Stomach (tissue), 4 donors: Measurements from ENCODE around the gene REXO4.
A peak's percentile ranks its signal among the peaks of the same experiment; 100 is the strongest.

Source experiments
- POLR2A ChIP-seq, 4 donors: fragments of 450-650 bp; IDR thresholded peaks; one replicate each; pipeline ENCODE4 v1.6.1; 2016; ENCODE audit warnings: antibody characterized with exemption in 4 of 4, control low read depth in 2 of 4, mild to moderate bottlenecking in 1 of 4, moderate library complexity in 1 of 4
- POLR2AphosphoS5 ChIP-seq, 3 donors: sonication (generic); formaldehyde crosslinking; IDR thresholded peaks; one replicate each; pipeline ENCODE4 v1.6.1; 2016; ENCODE audit warnings: antibody characterized with exemption in 3 of 3
- TF ChIP-seq, protein P1 (sequence below), 7 experiments: fragments of 450-650 bp in 4 of 7; fragments of 200-600 bp in 3 of 7; sonication (generic) in 3 of 7; IDR thresholded peaks; one replicate each; pipeline ENCODE4 v1.5.1; 2016 to 2019; ENCODE audit warnings: antibody characterized with exemption in 7 of 7, control low read depth in 2 of 7, mild to moderate bottlenecking in 1 of 7

DNA sequence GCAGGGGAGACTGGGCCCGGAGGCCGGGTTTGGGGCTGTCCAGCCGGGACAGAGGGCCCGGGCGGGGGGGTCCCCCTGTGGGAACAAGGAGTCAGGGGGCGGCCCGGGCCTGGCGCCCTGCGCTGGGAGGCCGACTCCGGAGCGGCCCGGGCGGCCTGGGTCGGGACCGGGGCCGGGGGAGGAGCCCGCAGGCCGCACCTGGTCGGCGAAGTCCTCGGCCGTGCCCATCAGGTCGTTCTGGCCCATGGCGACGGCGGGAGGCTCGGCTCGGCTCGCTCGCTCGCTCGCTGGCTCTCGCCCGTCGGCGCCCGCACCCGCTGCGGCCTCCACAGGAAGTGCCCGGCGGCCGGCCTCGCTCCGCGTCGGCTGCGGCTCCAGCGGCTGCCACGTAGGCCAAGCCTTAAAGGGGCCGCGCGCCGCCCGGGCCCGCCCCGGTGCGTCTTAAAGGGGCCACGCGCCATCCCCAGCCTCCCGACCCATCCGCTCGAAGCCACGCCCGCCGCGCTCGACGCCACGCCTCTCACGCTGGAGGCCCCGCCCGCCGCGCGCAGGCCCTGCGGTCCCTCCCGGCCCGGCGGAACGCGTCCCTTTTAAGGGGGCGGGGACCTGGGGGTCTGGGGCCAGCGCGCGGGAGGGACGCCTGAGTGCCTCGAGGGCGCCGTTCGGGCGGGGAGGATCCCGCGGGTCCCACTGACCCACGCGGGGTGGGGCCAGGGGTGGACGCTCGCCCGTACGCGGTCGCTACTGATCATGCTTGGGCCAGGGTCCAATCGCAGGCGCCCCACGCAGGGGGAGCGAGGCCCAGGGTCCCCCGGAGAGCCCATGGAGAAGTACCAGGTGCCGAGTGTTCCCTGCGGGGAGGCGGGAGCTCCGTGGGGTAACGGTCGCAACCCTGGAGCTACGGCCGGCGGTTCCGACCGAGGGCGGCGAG lies 41.8 kb downstream of the REXO4 start, which contains the start of the genes STKLD1 and SURF4:
- TF ChIP-seq, protein P1, sequence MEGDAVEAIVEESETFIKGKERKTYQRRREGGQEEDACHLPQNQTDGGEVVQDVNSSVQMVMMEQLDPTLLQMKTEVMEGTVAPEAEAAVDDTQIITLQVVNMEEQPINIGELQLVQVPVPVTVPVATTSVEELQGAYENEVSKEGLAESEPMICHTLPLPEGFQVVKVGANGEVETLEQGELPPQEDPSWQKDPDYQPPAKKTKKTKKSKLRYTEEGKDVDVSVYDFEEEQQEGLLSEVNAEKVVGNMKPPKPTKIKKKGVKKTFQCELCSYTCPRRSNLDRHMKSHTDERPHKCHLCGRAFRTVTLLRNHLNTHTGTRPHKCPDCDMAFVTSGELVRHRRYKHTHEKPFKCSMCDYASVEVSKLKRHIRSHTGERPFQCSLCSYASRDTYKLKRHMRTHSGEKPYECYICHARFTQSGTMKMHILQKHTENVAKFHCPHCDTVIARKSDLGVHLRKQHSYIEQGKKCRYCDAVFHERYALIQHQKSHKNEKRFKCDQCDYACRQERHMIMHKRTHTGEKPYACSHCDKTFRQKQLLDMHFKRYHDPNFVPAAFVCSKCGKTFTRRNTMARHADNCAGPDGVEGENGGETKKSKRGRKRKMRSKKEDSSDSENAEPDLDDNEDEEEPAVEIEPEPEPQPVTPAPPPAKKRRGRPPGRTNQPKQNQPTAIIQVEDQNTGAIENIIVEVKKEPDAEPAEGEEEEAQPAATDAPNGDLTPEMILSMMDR (IDR thresholded peaks at IDR 0.05), result no peak
- peak; percentile 61 to 91 (median 88) for TF ChIP-seq POLR2AphosphoS5 (IDR thresholded peaks at IDR 0.05)
- TF ChIP-seq POLR2A (IDR thresholded peaks at IDR 0.05), result no peak
